NCI-H2227 (cell line): Measurements from ENCODE around the gene MAP7D2.
A peak's percentile ranks its signal among the peaks of the same experiment; 100 is the strongest.

Experiments used
- DNase-seq: peaks from one replicate; lab custom pipeline; 2025; ENCODE audit not compliant: unreplicated experiment; lab: John Stamatoyannopoulos, UW

Gene MAP7D2

GRCh38 chrX:20046223-20046622 lies 70.5 kb downstream of the MAP7D2 start:
- no peak for DNase-seq

GRCh38 chrX:20042221-20042620 lies 74.5 kb downstream of the MAP7D2 start:
- no peak for DNase-seq

GRCh38 chrX:20038966-20039365 lies 77.7 kb downstream of the MAP7D2 start:
- no peak for DNase-seq

GRCh38 chrX:20037186-20037585 lies 79.5 kb downstream of the MAP7D2 start:
- no peak for DNase-seq

GRCh38 chrX:20032201-20032600 lies 84.5 kb downstream of the MAP7D2 start:
- DNase-seq, result no peak

- no peak for DNase-seq
Observed at GRCh38 chrX:20029728-20030127, 87.0 kb downstream of the MAP7D2 start.

- DNase-seq, result no peak
Observed at GRCh38 chrX:20028588-20028987, 88.1 kb downstream of the MAP7D2 start.

GRCh38 chrX:20026278-20026677 lies 90.4 kb downstream of the MAP7D2 start:
- DNase-seq, result no peak

- DNase-seq, result no peak
Observed at GRCh38 chrX:20019672-20020365, 96.9 kb downstream of the MAP7D2 start.

- DNase-seq, result no peak
Observed at GRCh38 chrX:20016616-20016945, 100.1 kb downstream of the MAP7D2 start.

- no peak for DNase-seq
Observed at GRCh38 chrX:20015945-20016615, 100.6 kb downstream of the MAP7D2 start.

GRCh38 chrX:20015422-20015821 lies 101.3 kb downstream of the MAP7D2 start:
- DNase-seq, result no peak

GRCh38 chrX:20011608-20012007 lies 105.1 kb downstream of the MAP7D2 start:
- no peak for DNase-seq

GRCh38 chrX:20007962-20008622 lies 108.6 kb downstream of the MAP7D2 start:
- no peak for DNase-seq

GRCh38 chrX:20005883-20006282 lies 110.8 kb downstream of the MAP7D2 start:
- no peak for DNase-seq

- no peak for DNase-seq
Observed at GRCh38 chrX:20001588-20001987, 115.1 kb downstream of the MAP7D2 start.

GRCh38 chrX:19991350-19991718 lies 125.4 kb downstream of the MAP7D2 start:
- DNase-seq, result peak; percentile 42

- DNase-seq, result peak; percentile 97
Observed at GRCh38 chrX:19990556-19991349, 126.0 kb downstream of the MAP7D2 start, which contains the start of gene BCLAF3. Gene BCLAF3, minus strand, starts transcription at chrX:19991061. Its CDS starts 20,797 bp downstream, at chrX:19970264.

- DNase-seq, result no peak
Observed at GRCh38 chrX:19990151-19990555, 126.6 kb downstream of the MAP7D2 start.

GRCh38 chrX:19987856-19988255 lies 128.9 kb downstream of the MAP7D2 start:
- DNase-seq, result no peak

GRCh38 chrX:19986531-19986930 lies 130.2 kb downstream of the MAP7D2 start:
- DNase-seq, result no peak
